ENCODE results near the gene TAP1.

The TAP1 gene

GRCh38 chr6:32796848-32797776 lies 56.4 kb downstream of the TAP1 start:
- peak; percentile 75 for DNase-seq
